HL-60 (cell line): Measurements from ENCODE around the gene RGS2.

ENCODE experiments used
- DNase-seq, 2 experiments: peaks; one replicate each; pipeline ENCODE4 v3.0.0-alpha.2; 2010 to 2020; ENCODE audit warnings: low read depth in 1 of 2, low spot score in 1 of 2
- H3K27ac ChIP-seq: fragments of 250-450 bp; sonication (Bioruptor Pico); replicated peaks from 2 replicates; pipeline ENCODE4 v1.5.1; 2020; ENCODE audit warnings: mild to moderate bottlenecking, moderate library complexity
- H3K27me3 ChIP-seq: fragments of 250-450 bp; sonication (Bioruptor Pico); 2 replicates; pipeline ENCODE4 v1.5.1; 2021; ENCODE audit warnings: mild to moderate bottlenecking, moderate library complexity; ENCODE audit not compliant: insufficient read depth, poor library complexity, severe bottlenecking
- H3K4me3 ChIP-seq: replicated peaks from 2 replicates; pipeline ENCODE4 v1.5.1; 2011; ENCODE audit warnings: mild to moderate bottlenecking, control low read depth, low read length; ENCODE audit not compliant: insufficient read depth
- CTCF ChIP-seq: IDR thresholded peaks from one replicate; pipeline ENCODE4 v1.5.1; 2011; ENCODE audit warnings: low read length, control low read depth, inconsistent platforms; ENCODE audit not compliant: insufficient read depth
- GABPA ChIP-seq: IDR thresholded peaks from 2 replicates; pipeline ENCODE4 v1.6.1; 2012; ENCODE audit warnings: low read depth
- POLR2AphosphoS5 ChIP-seq: IDR thresholded peaks from 2 replicates; pipeline ENCODE4 v1.6.1; 2012; ENCODE audit warnings: low read depth
- REST ChIP-seq: IDR thresholded peaks from 2 replicates; pipeline ENCODE4 v1.6.1; 2012; ENCODE audit warnings: low read depth; ENCODE audit not compliant: insufficient replicate concordance
- SPI1 ChIP-seq: IDR thresholded peaks from 2 replicates; pipeline ENCODE4 v1.6.1; 2012; ENCODE audit warnings: low read depth, mild to moderate bottlenecking, borderline replicate concordance

RGS2 gene

GRCh38 chr1:192811594-192812239 lies 2.9 kb downstream of the RGS2 start:
- H3K27me3 ChIP-seq = peaks cover 4% of the 10 kb centered on the region
- H3K4me3 ChIP-seq = no peak overlapping the region
- H3K27ac ChIP-seq = no peak overlapping the region
- TF ChIP-seq SPI1 (no peak), REST (no peak), GABPA (no peak), POLR2AphosphoS5 (no peak), CTCF (no peak)
- DNase-seq = no peak

- TF ChIP-seq SPI1 = no peak
- no peak for TF ChIP-seq POLR2AphosphoS5
- no peak for TF ChIP-seq GABPA
- TF ChIP-seq CTCF = no peak
- Histone ChIP-seq H3K4me3 (no peak overlapping the region), H3K27me3 (peaks cover 4% of the 10 kb centered on the region), H3K27ac (no peak overlapping the region)
- no peak for DNase-seq
Measured at GRCh38 chr1:192812420-192813209, 3.8 kb downstream of the RGS2 start.

- H3K27me3 ChIP-seq = no peaks in the 10 kb centered on the region
- no peak for TF ChIP-seq CTCF
- TF ChIP-seq POLR2AphosphoS5 = no peak
- no peak for TF ChIP-seq GABPA
- no peak for TF ChIP-seq REST
- TF ChIP-seq SPI1 = no peak
- no peak for DNase-seq
- no peak overlapping the region for H3K27ac ChIP-seq
- H3K4me3 ChIP-seq = no peak overlapping the region
Measured at GRCh38 chr1:192814805-192815204, 6.0 kb downstream of the RGS2 start.
